Loucy (cell line): ENCODE data around the gene MEMO1.

Experiments used
- H2AFZ ChIP-seq: fragments of 200-600 bp; sonication (generic); 2 replicates; pipeline ENCODE4 v1.6.0; 2016; ENCODE audit warnings: antibody characterized with exemption, mild to moderate bottlenecking, low read length, moderate library complexity
- H3F3A ChIP-seq: fragments of 200-600 bp; 2 replicates; pipeline ENCODE4 v1.6.0; 2016; ENCODE audit warnings: antibody characterized with exemption, low read depth, mild to moderate bottlenecking
- H3K27me3 ChIP-seq: fragments of 200-600 bp; sonication (generic); 2 replicates; pipeline ENCODE4 v1.6.1; 2014; ENCODE audit warnings: low read length, mild to moderate bottlenecking; ENCODE audit not compliant: insufficient read depth, poor library complexity, severe bottlenecking
- H3K36me3 ChIP-seq: fragments of 200-600 bp; sonication (generic); 2 replicates; pipeline ENCODE4 v1.6.1; 2016; ENCODE audit warnings: low read length; ENCODE audit not compliant: insufficient read depth
- H3K4me1 ChIP-seq: fragments of 200-600 bp; sonication (generic); 2 replicates; pipeline ENCODE4 v1.5.1; 2014; ENCODE audit warnings: low read length, mild to moderate bottlenecking; ENCODE audit not compliant: insufficient read depth, poor library complexity, severe bottlenecking
- H3K4me2 ChIP-seq: fragments of 200-600 bp; sonication (generic); 2 replicates; pipeline ENCODE4 v1.6.0; 2014; ENCODE audit warnings: antibody characterized with exemption, low read length, low read depth, mild to moderate bottlenecking; ENCODE audit not compliant: poor library complexity, severe bottlenecking
- H3K4me3 ChIP-seq: fragments of 200-600 bp; sonication (generic); 2 replicates; pipeline ENCODE4 v1.5.1; 2014; ENCODE audit warnings: low read length, mild to moderate bottlenecking, mixed read lengths; ENCODE audit not compliant: poor library complexity, severe bottlenecking
- H3K79me2 ChIP-seq: fragments of 200-600 bp; sonication (generic); 2 replicates; pipeline ENCODE4 v1.6.1; 2014; ENCODE audit warnings: low read length; ENCODE audit not compliant: insufficient read depth
- H3K9ac ChIP-seq: fragments of 200-600 bp; sonication (generic); 2 replicates; pipeline ENCODE4 v1.6.0; 2014; ENCODE audit warnings: mild to moderate bottlenecking, low read depth, low read length, moderate library complexity; ENCODE audit not compliant: poor library complexity, severe bottlenecking
- H3K9me2 ChIP-seq: fragments of 200-600 bp; sonication (generic); replicated peaks from 2 replicates; pipeline ENCODE4 v1.6.1; 2016; ENCODE audit warnings: low read depth, low read length, mixed read lengths
- H3K9me3 ChIP-seq: fragments of 200-600 bp; sonication (generic); 2 replicates; pipeline ENCODE4 v1.6.1; 2014; ENCODE audit warnings: mild to moderate bottlenecking, antibody characterized with exemption, low read length, low read depth; ENCODE audit not compliant: insufficient read depth
- H4K20me1 ChIP-seq: fragments of 200-600 bp; sonication (generic); 2 replicates; pipeline ENCODE4 v1.6.0; 2014; ENCODE audit warnings: antibody characterized with exemption, low read length, mild to moderate bottlenecking; ENCODE audit not compliant: insufficient read depth, poor library complexity, severe bottlenecking
- EZH2phosphoT487 ChIP-seq: fragments of 200-600 bp; IDR thresholded peaks from 2 replicates; pipeline ENCODE4 v1.6.1; 2018; ENCODE audit warnings: antibody characterized with exemption, mild to moderate bottlenecking, moderate library complexity, borderline replicate concordance
- TF ChIP-seq, protein P1 (sequence below): fragments of 200-600 bp; sonication (generic); conservative IDR thresholded peaks from 2 replicates; pipeline ENCODE4 v1.5.1; 2014; ENCODE audit warnings: mild to moderate bottlenecking, antibody characterized with exemption, low read length

MEMO1 gene

DNA sequence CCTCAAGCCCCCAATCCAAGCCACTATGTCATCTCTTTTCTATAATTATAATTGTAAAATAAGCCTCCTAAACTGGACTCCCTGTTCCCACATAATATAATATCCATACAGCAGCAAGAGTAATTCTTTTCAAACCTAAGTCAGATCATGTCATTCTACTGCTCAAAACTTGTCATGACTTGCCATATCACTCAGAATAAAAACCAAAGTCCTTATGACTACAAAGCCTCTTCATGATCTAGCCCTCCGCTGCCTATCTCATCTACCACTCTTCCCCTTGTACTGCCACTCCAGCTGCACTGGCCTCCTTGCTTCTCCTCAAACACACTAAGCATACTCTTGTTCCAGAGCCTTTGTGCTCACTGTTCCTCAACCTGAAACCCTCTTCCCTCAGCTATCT lies 69.9 kb downstream of the MEMO1 start:
- Histone ChIP-seq H3K4me3 (no peak overlapping the region), H4K20me1 (peaks cover 28% of the 10 kb centered on the region), H3K4me1 (peaks cover 11% of the 10 kb centered on the region), H3K79me2 (peaks cover 47% of the 10 kb centered on the region), H3K36me3 (peaks cover 27% of the 10 kb centered on the region; the same call in 1 of the 2 replicates), H3F3A (no peaks in the 10 kb centered on the region), H3K9ac (no peak overlapping the region), H3K27me3 (no peaks in the 10 kb centered on the region), H2AFZ (no peak overlapping the region), H3K9me2 (no peaks in the 10 kb centered on the region), H3K4me2 (no peak overlapping the region), H3K9me3 (no peaks in the 10 kb centered on the region)
- TF ChIP-seq EZH2phosphoT487, result no peak
- TF ChIP-seq, protein P1, sequence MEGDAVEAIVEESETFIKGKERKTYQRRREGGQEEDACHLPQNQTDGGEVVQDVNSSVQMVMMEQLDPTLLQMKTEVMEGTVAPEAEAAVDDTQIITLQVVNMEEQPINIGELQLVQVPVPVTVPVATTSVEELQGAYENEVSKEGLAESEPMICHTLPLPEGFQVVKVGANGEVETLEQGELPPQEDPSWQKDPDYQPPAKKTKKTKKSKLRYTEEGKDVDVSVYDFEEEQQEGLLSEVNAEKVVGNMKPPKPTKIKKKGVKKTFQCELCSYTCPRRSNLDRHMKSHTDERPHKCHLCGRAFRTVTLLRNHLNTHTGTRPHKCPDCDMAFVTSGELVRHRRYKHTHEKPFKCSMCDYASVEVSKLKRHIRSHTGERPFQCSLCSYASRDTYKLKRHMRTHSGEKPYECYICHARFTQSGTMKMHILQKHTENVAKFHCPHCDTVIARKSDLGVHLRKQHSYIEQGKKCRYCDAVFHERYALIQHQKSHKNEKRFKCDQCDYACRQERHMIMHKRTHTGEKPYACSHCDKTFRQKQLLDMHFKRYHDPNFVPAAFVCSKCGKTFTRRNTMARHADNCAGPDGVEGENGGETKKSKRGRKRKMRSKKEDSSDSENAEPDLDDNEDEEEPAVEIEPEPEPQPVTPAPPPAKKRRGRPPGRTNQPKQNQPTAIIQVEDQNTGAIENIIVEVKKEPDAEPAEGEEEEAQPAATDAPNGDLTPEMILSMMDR, result no peak

DNA sequence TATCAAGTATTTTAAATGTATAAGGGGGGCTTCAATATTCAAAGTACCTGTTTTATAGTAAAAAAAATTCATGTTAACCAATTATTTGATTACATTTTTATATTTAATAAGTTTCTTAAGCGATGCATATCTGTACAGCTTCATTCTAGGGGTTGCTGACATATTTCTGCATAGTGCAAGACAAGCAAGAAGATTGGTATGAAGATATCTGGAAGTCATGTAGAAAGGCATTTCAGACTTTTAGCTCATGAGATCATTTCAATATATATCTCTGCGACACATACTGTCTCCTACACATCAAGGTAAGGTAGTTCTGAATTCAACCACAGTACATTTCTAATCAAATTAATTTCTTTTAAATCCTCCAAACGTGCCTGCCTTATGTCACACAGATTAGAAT lies 73.1 kb downstream of the MEMO1 start:
- Histone ChIP-seq H3K9ac (no peak overlapping the region), H3K9me2 (no peaks in the 10 kb centered on the region), H3K9me3 (no peaks in the 10 kb centered on the region), H3F3A (no peaks in the 10 kb centered on the region), H3K4me2 (no peak overlapping the region), H3K79me2 (peaks cover 39% of the 10 kb centered on the region; the same call in 1 of the 2 replicates), H3K27me3 (no peaks in the 10 kb centered on the region), H3K4me3 (no peak overlapping the region), H3K36me3 (peaks cover 21% of the 10 kb centered on the region; the same call in 1 of the 2 replicates), H4K20me1 (peaks cover 4% of the 10 kb centered on the region), H3K4me1 (peaks cover 5% of the 10 kb centered on the region), H2AFZ (no peak overlapping the region)
- no peak for TF ChIP-seq EZH2phosphoT487
- TF ChIP-seq, protein P1, result no peak

DNA sequence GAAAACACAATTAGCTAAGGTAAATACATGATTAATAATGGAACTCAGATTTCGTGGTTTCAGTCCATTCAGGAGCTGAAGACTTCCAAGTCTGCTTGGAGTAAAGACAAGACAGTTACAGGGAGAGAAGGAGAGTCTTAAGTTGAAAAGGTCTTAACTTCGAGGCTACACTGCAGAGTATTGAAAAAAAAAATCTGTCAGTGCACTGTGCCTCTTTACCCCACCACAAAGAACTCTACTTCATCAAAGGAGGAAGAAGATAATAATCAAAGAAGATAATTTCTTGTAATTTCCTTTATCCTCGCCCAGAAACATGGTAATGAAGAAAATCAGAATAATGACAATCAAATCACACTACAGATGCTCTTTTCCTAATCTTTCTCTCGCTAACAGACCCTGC lies 75.4 kb downstream of the MEMO1 start:
- H3K36me3 ChIP-seq, result peaks cover 16% of the 10 kb centered on the region; the same call in 1 of the 2 replicates
- no peaks in the 10 kb centered on the region for H3F3A ChIP-seq
- H3K9me2 ChIP-seq, result no peaks in the 10 kb centered on the region
- TF ChIP-seq, protein P1, result no peak
- TF ChIP-seq EZH2phosphoT487, result no peak
- H2AFZ ChIP-seq, result no peak overlapping the region
- no peak overlapping the region for H3K4me3 ChIP-seq
- no peaks in the 10 kb centered on the region for H3K9me3 ChIP-seq
- peaks cover 4% of the 10 kb centered on the region for H4K20me1 ChIP-seq
- no peaks in the 10 kb centered on the region for H3K27me3 ChIP-seq
- peaks cover 48% of the 10 kb centered on the region; the same call in 1 of the 2 replicates for H3K79me2 ChIP-seq
- peaks cover 6% of the 10 kb centered on the region for H3K4me1 ChIP-seq
- H3K4me2 ChIP-seq, result no peak overlapping the region
- H3K9ac ChIP-seq, result no peak overlapping the region
